Uterus (tissue), 2 donors: ENCODE results near the gene ZNF106.

Experiments
- POLR2A ChIP-seq, 2 donors: fragments of 450-650 bp; IDR thresholded peaks; one replicate each; pipeline ENCODE4 v1.6.1; 2016; ENCODE audit warnings: antibody characterized with exemption in 2 of 2, mild to moderate bottlenecking in 1 of 2, moderate library complexity in 1 of 2
- TF ChIP-seq, protein P1 (sequence below), 4 experiments: fragments of 200-600 bp in 2 of 4; fragments of 450-650 bp in 2 of 4; sonication (generic) in 2 of 4; IDR thresholded peaks; one replicate each; pipeline ENCODE4 v1.5.1; 2016 to 2019; ENCODE audit warnings: antibody characterized with exemption in 4 of 4, mild to moderate bottlenecking in 2 of 4, moderate library complexity in 1 of 4

DNA sequence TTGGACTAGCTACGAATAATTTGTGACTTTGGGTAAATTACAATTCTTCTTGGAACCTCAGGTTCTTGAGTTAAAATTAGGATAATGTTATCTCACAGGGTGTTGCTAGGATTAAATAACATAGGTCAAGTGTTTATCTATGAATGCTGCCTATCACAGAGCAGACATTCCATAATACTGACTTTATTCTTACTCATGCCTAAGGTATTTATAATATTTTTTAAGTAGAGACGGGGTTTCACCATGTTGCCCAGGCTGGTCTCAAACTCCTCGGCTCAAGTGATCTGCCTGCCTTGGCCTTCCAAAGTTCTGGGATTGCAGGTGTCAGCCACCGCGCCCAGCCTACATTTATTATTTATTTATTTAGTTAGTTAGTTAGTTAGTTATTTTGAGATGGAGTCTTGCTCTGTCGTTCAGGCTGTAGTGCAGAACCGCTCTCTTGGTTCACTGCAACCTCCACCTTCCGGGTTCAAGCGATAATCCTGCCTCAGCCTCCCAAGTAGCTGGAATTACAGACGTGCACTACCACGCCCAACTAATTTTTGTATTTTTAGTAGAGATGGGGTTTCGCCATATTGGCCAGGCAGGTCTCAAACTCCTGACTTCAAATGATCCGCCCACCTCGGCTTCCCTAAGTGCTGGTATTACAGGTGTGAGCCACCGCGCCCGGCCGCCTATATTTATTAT lies 741 bp upstream of the ZNF106 start:
- TF ChIP-seq, protein P1, sequence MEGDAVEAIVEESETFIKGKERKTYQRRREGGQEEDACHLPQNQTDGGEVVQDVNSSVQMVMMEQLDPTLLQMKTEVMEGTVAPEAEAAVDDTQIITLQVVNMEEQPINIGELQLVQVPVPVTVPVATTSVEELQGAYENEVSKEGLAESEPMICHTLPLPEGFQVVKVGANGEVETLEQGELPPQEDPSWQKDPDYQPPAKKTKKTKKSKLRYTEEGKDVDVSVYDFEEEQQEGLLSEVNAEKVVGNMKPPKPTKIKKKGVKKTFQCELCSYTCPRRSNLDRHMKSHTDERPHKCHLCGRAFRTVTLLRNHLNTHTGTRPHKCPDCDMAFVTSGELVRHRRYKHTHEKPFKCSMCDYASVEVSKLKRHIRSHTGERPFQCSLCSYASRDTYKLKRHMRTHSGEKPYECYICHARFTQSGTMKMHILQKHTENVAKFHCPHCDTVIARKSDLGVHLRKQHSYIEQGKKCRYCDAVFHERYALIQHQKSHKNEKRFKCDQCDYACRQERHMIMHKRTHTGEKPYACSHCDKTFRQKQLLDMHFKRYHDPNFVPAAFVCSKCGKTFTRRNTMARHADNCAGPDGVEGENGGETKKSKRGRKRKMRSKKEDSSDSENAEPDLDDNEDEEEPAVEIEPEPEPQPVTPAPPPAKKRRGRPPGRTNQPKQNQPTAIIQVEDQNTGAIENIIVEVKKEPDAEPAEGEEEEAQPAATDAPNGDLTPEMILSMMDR (IDR thresholded peaks at IDR 0.05): no peak
- no peak for TF ChIP-seq POLR2A (IDR thresholded peaks at IDR 0.05)
